GM23338 (cell line): ENCODE measurements around the gene LRRC52. TPM values are rescaled to one million over a fixed set of nuclear protein-coding genes. Genes with fewer than 3 reads are reported as not detected.

Source experiments
- ATAC-seq: fragments of 200-7000 bp; cut with Tn5 transposase; 3 replicates; pipeline ENCODE4 v1.9.1; 2020
- DNase-seq: peaks from one replicate; pipeline ENCODE4 v3.0.0-alpha.2; 2015; ENCODE audit warnings: low spot score
- H2AFZ ChIP-seq: fragments of 200-600 bp; sonication (generic); 2 replicates; pipeline ENCODE4 v1.8.0; 2016; ENCODE audit warnings: antibody characterized with exemption, mild to moderate bottlenecking, moderate library complexity
- H3F3A ChIP-seq: fragments of 200-600 bp; sonication (generic); replicated peaks from 2 replicates; pipeline ENCODE4 v1.8.0; 2017; ENCODE audit warnings: antibody characterized with exemption, mixed run types, low read depth
- H3K27ac ChIP-seq: fragments of 200-600 bp; sonication (generic); 2 replicates; pipeline ENCODE4 v1.6.1; 2016; ENCODE audit warnings: low read depth
- H3K27me3 ChIP-seq: fragments of 200-600 bp; sonication (generic); 2 replicates; pipeline ENCODE4 v1.8.0; 2016; ENCODE audit warnings: mild to moderate bottlenecking, mixed run types, moderate library complexity; ENCODE audit not compliant: insufficient read depth
- H3K36me3 ChIP-seq: fragments of 200-600 bp; sonication (generic); 2 replicates; pipeline ENCODE4 v1.8.0; 2016; ENCODE audit warnings: mild to moderate bottlenecking; ENCODE audit not compliant: insufficient read depth
- H3K4me1 ChIP-seq: fragments of 200-600 bp; sonication (generic); 2 replicates; pipeline ENCODE4 v1.8.0; 2016; ENCODE audit warnings: mild to moderate bottlenecking, moderate library complexity; ENCODE audit not compliant: insufficient read depth
- H3K4me2 ChIP-seq: fragments of 200-600 bp; sonication (generic); 2 replicates; pipeline ENCODE4 v1.7.1; 2017; ENCODE audit warnings: mixed run types
- H3K4me3 ChIP-seq: fragments of 200-600 bp; sonication (generic); 2 replicates; pipeline ENCODE4 v1.6.1; 2016; ENCODE audit warnings: mixed run types
- H3K79me2 ChIP-seq: fragments of 200-600 bp; sonication (generic); replicated peaks from 2 replicates; pipeline ENCODE4 v1.8.0; 2017; ENCODE audit warnings: mild to moderate bottlenecking; ENCODE audit not compliant: insufficient read depth
- H3K9me2 ChIP-seq: fragments of 200-600 bp; sonication (generic); 2 replicates; pipeline ENCODE4 v1.8.0; 2017; ENCODE audit not compliant: insufficient read depth
- H4K20me1 ChIP-seq: fragments of 200-600 bp; sonication (generic); replicated peaks from 2 replicates; pipeline ENCODE4 v1.8.0; 2017; ENCODE audit warnings: mild to moderate bottlenecking; ENCODE audit not compliant: insufficient read depth
- H3K27ac Mint-ChIP-seq: 2 replicates; pipeline ENCODE4 v1.8.0; 2020; ENCODE audit warnings: inconsistent platforms, mild to moderate bottlenecking, moderate library complexity, mixed read lengths
- H3K27me3 Mint-ChIP-seq: 3 replicates; pipeline ENCODE4 v1.8.0; 2022; ENCODE audit warnings: low read depth, mild to moderate bottlenecking, moderate library complexity, mixed read lengths, inconsistent platforms; ENCODE audit not compliant: insufficient read depth, poor library complexity
- H3K36me3 Mint-ChIP-seq: 3 replicates; pipeline ENCODE4 v1.8.0; 2021; ENCODE audit warnings: low read depth, mild to moderate bottlenecking, inconsistent platforms, moderate library complexity, mixed read lengths
- H3K4me1 Mint-ChIP-seq: 3 replicates; pipeline ENCODE4 v1.8.0; 2020; ENCODE audit warnings: mild to moderate bottlenecking, inconsistent platforms, mixed read lengths
- H3K4me3 Mint-ChIP-seq: 3 replicates; pipeline ENCODE4 v1.8.0; 2021; ENCODE audit warnings: moderate library complexity, mild to moderate bottlenecking, inconsistent platforms, mixed read lengths
- H3K9me3 Mint-ChIP-seq: 3 replicates; pipeline ENCODE4 v1.8.0; 2020; ENCODE audit warnings: moderate library complexity, mild to moderate bottlenecking, inconsistent platforms, mixed read lengths
- CREB1 ChIP-seq: fragments of 250-450 bp; sonication (Bioruptor Pico); IDR thresholded peaks from 2 replicates; pipeline ENCODE4 v1.5.0; 2020; ENCODE audit warnings: low read depth, mild to moderate bottlenecking, moderate library complexity
- CTCF ChIP-seq, 2 experiments: fragments of 200-600 bp in 1 of 2; sonication (generic) in 1 of 2; conservative IDR thresholded peaks; 2 replicates each; pipeline versions ENCODE4 v1.5.1 to v1.6.1; 2016 to 2017; ENCODE audit warnings: antibody characterized with exemption in 2 of 2, low read depth in 2 of 2, mild to moderate bottlenecking in 2 of 2, moderate library complexity in 1 of 2
- ETS1 ChIP-seq: IDR thresholded peaks from 2 replicates; pipeline ENCODE4 v1.6.1; 2016; ENCODE audit warnings: antibody characterized with exemption
- EZH2 ChIP-seq: fragments of 200-600 bp; sonication (generic); IDR thresholded peaks from one replicate; pipeline ENCODE4 v1.8.0; 2017; ENCODE audit warnings: antibody characterized with exemption, mild to moderate bottlenecking, low read depth; ENCODE audit not compliant: unreplicated experiment
- EZH2phosphoT487 ChIP-seq: fragments of 200-600 bp; sonication (generic); IDR thresholded peaks from one replicate; pipeline ENCODE4 v1.8.1; 2018; ENCODE audit warnings: antibody characterized with exemption; ENCODE audit not compliant: unreplicated experiment
- JUNB ChIP-seq: IDR thresholded peaks from one replicate; pipeline ENCODE4 v1.6.1; 2016; ENCODE audit warnings: antibody characterized with exemption; ENCODE audit not compliant: unreplicated experiment
- NANOG ChIP-seq: IDR thresholded peaks from 2 replicates; pipeline ENCODE4 v1.6.1; 2016; ENCODE audit warnings: antibody characterized with exemption, borderline replicate concordance
- POLR2AphosphoS5 ChIP-seq: IDR thresholded peaks from 2 replicates; pipeline ENCODE4 v1.6.1; 2016; ENCODE audit warnings: antibody characterized with exemption, low read depth
- REST ChIP-seq: IDR thresholded peaks from one replicate; pipeline ENCODE4 v1.6.1; 2018; ENCODE audit warnings: antibody characterized with exemption; ENCODE audit not compliant: unreplicated experiment
- STAT1 ChIP-seq: IDR thresholded peaks from one replicate; pipeline ENCODE4 v1.6.1; 2016; ENCODE audit warnings: antibody characterized with exemption; ENCODE audit not compliant: unreplicated experiment
- ZNF114 ChIP-seq: fragments of 250-450 bp; sonication (Bioruptor Pico); IDR thresholded peaks from 2 replicates; pipeline ENCODE4 v1.5.0; 2020; ENCODE audit warnings: mild to moderate bottlenecking, moderate library complexity
- ZNF331 ChIP-seq: fragments of 250-450 bp; sonication (Bioruptor Pico); IDR thresholded peaks from 2 replicates; pipeline ENCODE4 v1.5.0; 2020; ENCODE audit warnings: low read depth, mild to moderate bottlenecking, moderate library complexity
- ZNF462 ChIP-seq: fragments of 250-450 bp; sonication (Bioruptor Pico); IDR thresholded peaks from 2 replicates; pipeline ENCODE4 v1.5.0; 2020; ENCODE audit warnings: mild to moderate bottlenecking, moderate library complexity
- polyA plus RNA-seq: library from polyadenylated mRNA; unstranded; fragments of >200 nt; fragmentation: Nextera tagmentation; extraction: Ambion mirVana; gene quantifications from 2 replicates; pipeline ENCODE4 v1.2.1, GENCODE V29; 2016
- total RNA-seq: library from RNA; depleted of rRNA; stranded (reverse); fragments of >200 nt; shearing (Covaris generic); gene quantifications from 2 replicates; pipeline ENCODE4 v1.2.3, GENCODE V29; 2014

LRRC52 gene
- total and polyA plus RNA-seq, 2 experiments from 2014 or later, result not detected

- no peaks in the 10 kb centered on the region for H3K4me1 ChIP-seq
- Mint-ChIP-seq H3K27me3 (peaks cover 6% of the 10 kb centered on the region), H3K4me3 (no peak overlapping the region), H3K9me3 (no peaks in the 10 kb centered on the region), H3K27ac (no peak overlapping the region), H3K4me1 (no peaks in the 10 kb centered on the region), H3K36me3 (no peaks in the 10 kb centered on the region)
- H3K4me3 ChIP-seq, result no peak overlapping the region
- H3F3A ChIP-seq, result no peaks in the 10 kb centered on the region
- H3K4me2 ChIP-seq, result no peak overlapping the region
- DNase-seq (no peak), ATAC-seq (no peak)
- H3K27ac ChIP-seq, result no peak overlapping the region
- no peaks in the 10 kb centered on the region for H4K20me1 ChIP-seq
- peaks cover 5% of the 10 kb centered on the region; the same call in 1 of the 2 replicates for H3K9me2 ChIP-seq
- no peaks in the 10 kb centered on the region for H3K79me2 ChIP-seq
- no peak for TF ChIP-seq STAT1
- TF ChIP-seq POLR2AphosphoS5, result no peak
- TF ChIP-seq CTCF (conservative IDR thresholded peaks at IDR 0.05; ENCODE audit: low read depth in 2 of 2), result no peak
- no peak for TF ChIP-seq REST
- no peak for TF ChIP-seq ZNF114
- no peak for TF ChIP-seq EZH2phosphoT487
- no peak for TF ChIP-seq CREB1 (CRISPR knock-in tag)
- TF ChIP-seq ETS1, result no peak
- TF ChIP-seq NANOG, result no peak
- TF ChIP-seq ZNF462 (CRISPR knock-in tag), result no peak
- no peak for TF ChIP-seq EZH2
- TF ChIP-seq JUNB, result no peak
- TF ChIP-seq ZNF331 (CRISPR knock-in tag), result no peak
- no peaks in the 10 kb centered on the region for H3K27me3 ChIP-seq
- no peaks in the 10 kb centered on the region for H3K36me3 ChIP-seq
- H2AFZ ChIP-seq, result no peak overlapping the region
These were observed 10.5 kb upstream of the LRRC52 start for GRCh38 chr1:165533254-165533653.
